Measurements from ENCODE around the gene MYLK. TPM values are rescaled to one million over a fixed set of nuclear protein-coding genes. Genes with fewer than 3 reads are reported as not detected.

The MYLK gene
- polyA plus RNA-seq, 3 donors = 0.35 to 1.3 (median 0.51) TPM

DNA sequence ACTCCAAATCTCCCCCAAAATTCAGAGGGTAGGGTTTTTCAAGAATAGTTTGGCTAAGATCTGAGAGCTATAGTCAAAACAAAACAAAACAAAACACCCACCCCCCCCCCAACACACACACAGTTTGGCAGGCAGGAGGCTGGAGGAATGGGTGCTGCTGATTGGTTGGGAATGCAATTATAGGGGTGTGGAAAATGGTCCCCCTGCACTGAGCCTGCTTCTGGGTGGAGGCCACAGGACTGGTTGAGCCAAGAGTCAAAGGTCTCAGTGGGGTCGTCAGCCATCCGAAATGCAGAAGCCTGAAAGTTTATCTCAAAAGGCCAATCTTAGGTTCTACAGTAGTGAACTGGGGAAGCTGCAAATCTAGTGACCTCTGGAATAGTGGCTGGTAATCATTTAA is 296.7 kb downstream of the MYLK start:
- peaks cover 25% of the 10 kb centered on the region in 2 donors for H3K9me3 ChIP-seq (replicated peaks in 1 of 2; ENCODE audit: control insufficient read depth in 1 of 2, insufficient read depth in 1 of 2, low read length in 2 of 2)
- no peaks in the 10 kb centered on the region for H3K27me3 ChIP-seq (ENCODE audit: control insufficient read depth in 2 of 2, insufficient read depth in 2 of 2, low read length in 2 of 2)
- H3K9ac ChIP-seq (ENCODE audit: insufficient read depth, low read length, poor library complexity, severe bottlenecking) = no peak overlapping the region
- peaks cover 0 to 1% (median 0%) of the 10 kb centered on the region in 3 donors for H3K27me3 Mint-ChIP-seq (ENCODE audit: low read depth in 3 of 3)
- DNase-seq = no peak
- no peak overlapping the region for H3K4me3 ChIP-seq (replicated peaks in 1 of 3; ENCODE audit: low read depth in 2 of 3, low read length in 3 of 3)
- H3K4me1 Mint-ChIP-seq = peaks cover 18% of the 10 kb centered on the region
- H3K36me3 Mint-ChIP-seq = peaks cover 24 to 38% of the 10 kb centered on the region in 2 donors
- peaks cover 0 to 21% of the 10 kb centered on the region in 2 donors for H3K36me3 ChIP-seq (replicated peaks in 1 of 2; ENCODE audit: control insufficient read depth in 1 of 2, insufficient read depth in 2 of 2, low read length in 2 of 2)
- H4K20me1 ChIP-seq (ENCODE audit: insufficient read depth, low read length) = no peaks in the 10 kb centered on the region
- H3K4me1 ChIP-seq (ENCODE audit: control insufficient read depth in 1 of 2, insufficient read depth in 2 of 2, low read length in 2 of 2) = peaks cover 13 to 23% of the 10 kb centered on the region in 2 donors
- 100% methylated on average over 2 of the region's 2 CpGs for WGBS (ENCODE audit: insufficient coverage)
- TF ChIP-seq, protein P1, sequence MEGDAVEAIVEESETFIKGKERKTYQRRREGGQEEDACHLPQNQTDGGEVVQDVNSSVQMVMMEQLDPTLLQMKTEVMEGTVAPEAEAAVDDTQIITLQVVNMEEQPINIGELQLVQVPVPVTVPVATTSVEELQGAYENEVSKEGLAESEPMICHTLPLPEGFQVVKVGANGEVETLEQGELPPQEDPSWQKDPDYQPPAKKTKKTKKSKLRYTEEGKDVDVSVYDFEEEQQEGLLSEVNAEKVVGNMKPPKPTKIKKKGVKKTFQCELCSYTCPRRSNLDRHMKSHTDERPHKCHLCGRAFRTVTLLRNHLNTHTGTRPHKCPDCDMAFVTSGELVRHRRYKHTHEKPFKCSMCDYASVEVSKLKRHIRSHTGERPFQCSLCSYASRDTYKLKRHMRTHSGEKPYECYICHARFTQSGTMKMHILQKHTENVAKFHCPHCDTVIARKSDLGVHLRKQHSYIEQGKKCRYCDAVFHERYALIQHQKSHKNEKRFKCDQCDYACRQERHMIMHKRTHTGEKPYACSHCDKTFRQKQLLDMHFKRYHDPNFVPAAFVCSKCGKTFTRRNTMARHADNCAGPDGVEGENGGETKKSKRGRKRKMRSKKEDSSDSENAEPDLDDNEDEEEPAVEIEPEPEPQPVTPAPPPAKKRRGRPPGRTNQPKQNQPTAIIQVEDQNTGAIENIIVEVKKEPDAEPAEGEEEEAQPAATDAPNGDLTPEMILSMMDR (IDR thresholded peaks at IDR 0.05) = no peak
- intact Hi-C loops (cut with micrococcal nuclease) = loop anchor here in 1 of 2 donors (10.0 kb wide), 1 partner anchor 1203 kb away; the partner anchor contains the start of genes FAM162A and MIX23
- peaks cover 19% of the 10 kb centered on the region for H3K79me2 ChIP-seq (ENCODE audit: insufficient read depth, low read length)
- no peak overlapping the region for H3K27ac Mint-ChIP-seq
- H3K4me2 ChIP-seq (replicated peaks; ENCODE audit: extremely low read depth, low read length, poor library complexity, severe bottlenecking) = no peak overlapping the region
- H2AFZ ChIP-seq (ENCODE audit: insufficient read depth, low read depth, low read length, poor library complexity, severe bottlenecking) = no peak overlapping the region
- H3K9me3 Mint-ChIP-seq = peaks cover 24 to 41% (median 32%) of the 10 kb centered on the region in 7 donors
- H3K4me3 Mint-ChIP-seq = no peak overlapping the region
- H3K27ac ChIP-seq (ENCODE audit: low read depth in 1 of 2, low read length in 2 of 2) = no peak overlapping the region

- Histone ChIP-seq H3K4me3 (replicated peaks in 1 of 3; ENCODE audit: low read depth in 2 of 3, low read length in 3 of 3) (no peak overlapping the region), H4K20me1 (ENCODE audit: insufficient read depth, low read length) (no peaks in the 10 kb centered on the region), H3K9ac (ENCODE audit: insufficient read depth, low read length, poor library complexity, severe bottlenecking) (no peak overlapping the region), H3K4me1 (ENCODE audit: control insufficient read depth in 1 of 2, insufficient read depth in 2 of 2, low read length in 2 of 2) (peaks cover 13 to 23% of the 10 kb centered on the region in 2 donors), H3K9me3 (replicated peaks in 1 of 2; ENCODE audit: control insufficient read depth in 1 of 2, insufficient read depth in 1 of 2, low read length in 2 of 2) (peaks cover 22 to 25% of the 10 kb centered on the region in 2 donors), H2AFZ (ENCODE audit: insufficient read depth, low read depth, low read length, poor library complexity, severe bottlenecking) (no peak overlapping the region), H3K27ac (ENCODE audit: low read depth in 1 of 2, low read length in 2 of 2) (no peak overlapping the region), H3K4me2 (replicated peaks; ENCODE audit: extremely low read depth, low read length, poor library complexity, severe bottlenecking) (no peak overlapping the region), H3K79me2 (ENCODE audit: insufficient read depth, low read length) (peaks cover 19% of the 10 kb centered on the region), H3K27me3 (ENCODE audit: control insufficient read depth in 2 of 2, insufficient read depth in 2 of 2, low read length in 2 of 2) (no peaks in the 10 kb centered on the region), H3K36me3 (replicated peaks in 1 of 2; ENCODE audit: control insufficient read depth in 1 of 2, insufficient read depth in 2 of 2, low read length in 2 of 2) (peaks cover 0 to 19% of the 10 kb centered on the region in 2 donors)
- peaks cover 19% of the 10 kb centered on the region for H3K4me1 Mint-ChIP-seq
- intact Hi-C loops (cut with micrococcal nuclease) = loop anchor here in 1 of 2 donors (10.0 kb wide), 1 partner anchor 1202 kb away; the partner anchor contains the start of genes FAM162A and MIX23
- H3K9me3 Mint-ChIP-seq = peaks cover 24 to 37% (median 30%) of the 10 kb centered on the region in 7 donors
- no CpG with 5 or more reads among the region's 2 CpGs for WGBS (ENCODE audit: insufficient coverage)
- peaks cover 0 to 1% (median 0%) of the 10 kb centered on the region in 3 donors for H3K27me3 Mint-ChIP-seq (ENCODE audit: low read depth in 3 of 3)
- no peak overlapping the region for H3K4me3 Mint-ChIP-seq
- H3K27ac Mint-ChIP-seq = no peak overlapping the region
- TF ChIP-seq, protein P1 (IDR thresholded peaks at IDR 0.05) = no peak
- DNase-seq = no peak
- peaks cover 24 to 38% of the 10 kb centered on the region in 2 donors for H3K36me3 Mint-ChIP-seq
Measured at GRCh38 chr3:123586968-123587367, 297.2 kb downstream of the MYLK start.

Data from CD14-positive monocyte (primary cell).